K562 (cell line): ENCODE data around the gene TCF12. TPM values are rescaled to one million over a fixed set of nuclear protein-coding genes. Genes with fewer than 3 reads are reported as not detected.

ENCODE experiments used
- CXXC5 ChIP-seq: fragments of 250-450 bp; sonication (Bioruptor Pico); IDR thresholded peaks from 2 replicates; pipeline ENCODE4 v1.8.0; 2022; ENCODE audit warnings: inconsistent platforms, mild to moderate bottlenecking, moderate library complexity
- EZH2 ChIP-seq: IDR thresholded peaks from 2 replicates; pipeline ENCODE4 v1.6.1; 2012; ENCODE audit warnings: low read depth, mild to moderate bottlenecking, inconsistent platforms, low read length, borderline replicate concordance
- HIVEP1 ChIP-seq: fragments of 250-450 bp; sonication (Bioruptor Pico); IDR thresholded peaks from 2 replicates; pipeline ENCODE4 v1.4.0; 2020; ENCODE audit warnings: mild to moderate bottlenecking
- HMGN3 ChIP-seq: IDR thresholded peaks from 2 replicates; pipeline ENCODE4 v1.6.1; 2011; ENCODE audit warnings: borderline replicate concordance, low read depth, mild to moderate bottlenecking, mixed read lengths, low read length; ENCODE audit not compliant: insufficient read length; ENCODE audit errors: extremely low read depth
- MBD2 ChIP-seq: sonication (generic); IDR thresholded peaks from 2 replicates; pipeline ENCODE4 v1.6.1; 2016; ENCODE audit warnings: low read depth, borderline replicate concordance
- MLLT1 ChIP-seq, 2 experiments: fragments of 450-650 bp; IDR thresholded peaks; 2 replicates each; pipeline ENCODE4 v1.6.1; 2016
- SP1 ChIP-seq: sonication (generic); formaldehyde crosslinking; IDR thresholded peaks from 2 replicates; pipeline ENCODE4 v1.8.1; 2022; ENCODE audit warnings: mild to moderate bottlenecking, missing genetic modification reagents
- TAF9B ChIP-seq: fragments of 450-650 bp; IDR thresholded peaks from 2 replicates; pipeline ENCODE4 v1.6.1; 2018; ENCODE audit warnings: mild to moderate bottlenecking; ENCODE audit not compliant: partially characterized antibody
- YY1 ChIP-seq, 3 experiments: IDR thresholded peaks; 2 replicates each; pipeline ENCODE4 v1.6.1; 2011; ENCODE audit warnings: low read length in 2 of 3, mild to moderate bottlenecking in 2 of 3, moderate library complexity in 2 of 3, borderline replicate concordance in 1 of 3, control low read depth in 1 of 3, low read depth in 1 of 3; ENCODE audit not compliant: insufficient read depth in 3 of 3, insufficient replicate concordance in 2 of 3, control insufficient read depth in 1 of 3, insufficient read length in 1 of 3; ENCODE audit errors: extremely low read depth in 1 of 3
- ZNF311 ChIP-seq: fragments of 250-450 bp; sonication (Bioruptor Pico); IDR thresholded peaks from 2 replicates; pipeline ENCODE4 v1.4.0; 2020; ENCODE audit warnings: mild to moderate bottlenecking, moderate library complexity
- ZNF407 ChIP-seq: fragments of 450-650 bp; IDR thresholded peaks from 2 replicates; pipeline ENCODE4 v1.6.1; 2016; ENCODE audit warnings: low read depth
- ZNF551 ChIP-seq: fragments of 250-450 bp; sonication (Bioruptor Pico); IDR thresholded peaks from 2 replicates; pipeline ENCODE4 v1.5.0; 2021; ENCODE audit warnings: mild to moderate bottlenecking, moderate library complexity
- ZNF766 ChIP-seq: fragments of 200-800 bp; sonication (Bioruptor generic); conservative IDR thresholded peaks from 2 replicates; pipeline ENCODE4 v1.6.1; 2016; ENCODE audit warnings: missing genetic modification characterization, missing compliant biosample characterization
- ZSCAN32 ChIP-seq: fragments of 450-650 bp; formaldehyde crosslinking; IDR thresholded peaks from 2 replicates; pipeline ENCODE4 v1.4.0; 2020; ENCODE audit warnings: mild to moderate bottlenecking, moderate library complexity
- polyA plus RNA-seq, 8 experiments: library from polyadenylated mRNA; depleted of rRNA in 4 of 8; stranded (reverse) in 5 of 8; unstranded in 3 of 8; fragments of >200 nt; fragmentation: Nextera tagmentation in 2 of 8; fragmentation: Illumina TruSeq in 1 of 8; extraction: Ambion mirVana in 2 of 8; extraction: Trizol in 1 of 8; gene quantifications; 2 replicates each; pipeline versions ENCODE4 v1.2.1 to v1.2.3, GENCODE V29; 2011 to 2014; ENCODE audit warnings: inconsistent platforms in 1 of 8, missing spikeins in 1 of 8
- total RNA-seq, 7 experiments: library from RNA; depleted of rRNA in 6 of 7; stranded (reverse); fragments of >200 nt in 6 of 7; fragmentation: Illumina TruSeq in 2 of 7; extraction: Trizol in 2 of 7; gene quantifications; 2 replicates each; pipeline versions ENCODE4 v1.2.1 to v1.2.3, GENCODE V29; 2011 to 2021; ENCODE audit warnings: low replicate concordance in 1 of 7
- TF ChIP-seq, protein P1 (sequence below): fragments of 250-450 bp; sonication (Bioruptor Pico); IDR thresholded peaks from 2 replicates; pipeline ENCODE4 v1.5.1; 2021; ENCODE audit warnings: mild to moderate bottlenecking

Gene TCF12
- total and polyA plus RNA-seq, 9 of the 15 experiments (the other 6 are each of a cell fraction or from before 2014, with no cell fraction given), result 10.5 to 132 (median 52.9) TPM

DNA sequence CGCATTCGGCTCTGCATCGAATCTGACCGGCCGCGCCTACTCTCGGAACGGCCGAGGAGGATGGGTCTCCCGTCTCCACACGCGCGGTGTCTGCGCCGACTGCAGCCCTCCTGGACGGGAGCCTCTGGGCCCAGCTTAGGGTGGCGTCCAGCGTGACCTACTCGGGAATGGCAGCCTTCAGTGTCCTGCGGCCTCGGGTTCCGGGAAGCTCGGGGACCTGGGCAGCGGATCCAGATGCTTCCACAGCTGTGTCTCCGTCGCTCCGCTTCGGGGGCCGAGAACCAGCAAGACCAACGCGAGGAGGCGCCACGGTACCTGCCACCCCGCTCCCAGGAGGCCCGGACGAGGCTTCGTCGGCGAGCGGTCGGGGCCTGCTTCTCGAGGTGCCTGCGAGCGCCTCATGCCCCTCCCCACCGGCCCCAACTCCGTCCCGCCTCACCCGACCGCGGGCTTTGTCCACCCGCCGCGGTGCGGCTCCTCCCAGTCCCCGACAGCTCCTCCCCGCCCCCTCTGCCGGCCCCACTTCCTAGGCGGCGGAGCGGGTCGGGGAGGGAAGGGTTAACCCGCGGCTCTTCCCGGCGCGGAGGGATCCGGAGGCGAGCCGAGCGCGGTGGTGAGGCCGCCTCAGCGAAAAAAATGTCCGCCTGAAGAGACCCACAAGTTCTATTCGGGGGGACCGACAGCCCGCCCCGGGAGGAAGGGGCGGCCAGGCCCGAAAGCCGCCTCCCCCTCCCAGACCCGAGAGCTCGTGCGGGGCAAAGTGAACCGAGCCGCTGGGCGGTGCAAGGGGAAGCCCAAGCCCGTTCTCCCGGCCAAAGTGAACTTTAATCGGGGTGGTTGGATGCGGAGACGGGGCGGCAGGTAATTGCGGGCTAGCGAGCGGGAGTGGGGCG, at the start of gene TCF12 (continued):
- TF ChIP-seq ZNF407, result no peak
- TF ChIP-seq ZNF311, result no peak
- TF ChIP-seq CXXC5, result peak; percentile 93
- peak; percentile 65 for TF ChIP-seq HMGN3
- TF ChIP-seq MLLT1 (IDR thresholded peaks at IDR 0.05), result peak in 1 of 2 experiments; percentile 85; a peak in 1 of 4 replicates
- peak; percentile 30; the same call in 1 of the 2 replicates for TF ChIP-seq HIVEP1
- TF ChIP-seq SP1 (CRISPR knock-in tag), result peak; percentile 90
- no peak for TF ChIP-seq ZSCAN32
- TF ChIP-seq, protein P1, sequence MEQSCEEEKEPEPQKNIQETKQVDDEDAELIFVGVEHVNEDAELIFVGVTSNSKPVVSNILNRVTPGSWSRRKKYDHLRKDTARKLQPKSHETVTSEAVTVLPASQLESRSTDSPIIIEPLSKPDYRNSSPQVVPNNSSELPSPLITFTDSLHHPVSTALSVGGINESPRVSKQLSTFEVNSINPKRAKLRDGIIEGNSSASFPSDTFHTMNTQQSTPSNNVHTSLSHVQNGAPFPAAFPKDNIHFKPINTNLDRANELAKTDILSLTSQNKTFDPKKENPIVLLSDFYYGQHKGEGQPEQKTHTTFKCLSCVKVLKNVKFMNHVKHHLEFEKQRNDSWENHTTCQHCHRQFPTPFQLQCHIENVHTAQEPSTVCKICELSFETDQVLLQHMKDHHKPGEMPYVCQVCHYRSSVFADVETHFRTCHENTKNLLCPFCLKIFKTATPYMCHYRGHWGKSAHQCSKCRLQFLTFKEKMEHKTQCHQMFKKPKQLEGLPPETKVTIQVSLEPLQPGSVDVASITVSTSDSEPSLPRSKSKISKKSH (CRISPR knock-in tag), result no peak
- TF ChIP-seq MBD2, result peak; percentile 55
- TF ChIP-seq TAF9B, result peak; percentile 81
- TF ChIP-seq EZH2, result no peak
- no peak; the same call in 1 of the 2 replicates for TF ChIP-seq ZNF766
- TF ChIP-seq ZNF551 (CRISPR knock-in tag), result no peak
- TF ChIP-seq YY1 (IDR thresholded peaks at IDR 0.05; ENCODE audit: borderline replicate concordance in 1 of 3, control insufficient read depth in 1 of 3, extremely low read depth in 1 of 3, insufficient read depth in 3 of 3, insufficient read length in 1 of 3, insufficient replicate concordance in 2 of 3, low read depth in 1 of 3, low read length in 2 of 3), result peak; percentile 34 to 89 (median 85)
